ENCODE measurements around the gene STAT3. TPM values are rescaled to one million over a fixed set of nuclear protein-coding genes. Genes with fewer than 3 reads are reported as not detected.

The STAT3 gene
- total and polyA plus RNA-seq, 2 of the 13 experiments (the other 11 are each of a cell fraction or from before 2014, with no cell fraction given), result 61.8 to 62.4 TPM

GRCh38 chr17:42409523-42410318 is 21.5 kb upstream of the STAT3 start:
- ATAC-seq, result no peak
- POLR2A ChIA-PET, result interaction anchor here (0.5 kb wide), 1 partner anchor 116 kb away, joined by 3 read pairs; no protein-coding TSS in a partner anchor
- no peaks in the 10 kb centered on the region for H4K20me1 ChIP-seq (ENCODE audit: insufficient read depth, low read length)
- no peak overlapping the region for H3K9ac ChIP-seq (ENCODE audit: insufficient read depth, low read depth, low read length)
- no TSS peak for BruUV-seq (replicated peaks)
- no peak overlapping the region for H2AFZ ChIP-seq (ENCODE audit: low read length)
- 0 out of 2 replicates have a peak, but pooled peaks cover 8% of the 10 kb centered on the region for H3K4me1 ChIP-seq (ENCODE audit: insufficient read depth, low read length)
- peaks cover 3% of the 10 kb centered on the region for H3K79me2 ChIP-seq (ENCODE audit: insufficient read depth, low read length)
- H3K36me3 ChIP-seq (replicated peaks in 1 of 2; ENCODE audit: control insufficient read depth in 1 of 2, insufficient read depth in 2 of 2, low read length in 2 of 2), result peaks cover 6 to 8% of the 10 kb centered on the region in 2 experiments; a peak in 4 of 5 replicates
- no peak for FAIRE-seq
- no peak overlapping the region for H3K27ac ChIP-seq (ENCODE audit: extremely low read length, insufficient read depth, low read length)
- H3K4me2 ChIP-seq (ENCODE audit: low read depth, low read length), result no peak overlapping the region
- no peaks in the 10 kb centered on the region for H3K27me3 ChIP-seq (ENCODE audit: control insufficient read depth in 1 of 2, insufficient read depth in 2 of 2, low read length in 2 of 2)
- intact Hi-C loops (cut with micrococcal nuclease; ENCODE audit: unreplicated experiment) (no loop called here), in situ Hi-C loops (cut with HindIII; ENCODE audit: extremely low pct_ligation_motif_present, low pct_unique_long_range_greater_than_20kb) (no loop called here)
- H3K4me3 ChIP-seq (replicated peaks in 1 of 3; ENCODE audit: insufficient read depth in 1 of 3, low read depth in 2 of 3, low read length in 3 of 3), result no peak overlapping the region
- CTCF ChIA-PET (ENCODE audit: low intra/inter-chr PET ratio, low total read pairs), result no interaction called here
- WGBS (ENCODE audit: low lambda C conversion rate), result 54% methylated on average over 5 of the region's 5 CpGs
- no peak for DNase-seq (ENCODE audit: low spot score)
- H3K9me3 ChIP-seq (ENCODE audit: low read length), result no peaks in the 10 kb centered on the region
- no peak for TF ChIP-seq SAFB2 (CRISPR knock-in tag; IDR thresholded peaks at IDR 0.05; ENCODE audit: borderline replicate concordance, low read depth)
- TF ChIP-seq ZNF737 (CRISPR knock-in tag; IDR thresholded peaks at IDR 0.05; ENCODE audit: borderline replicate concordance), result no peak
- no peak for TF ChIP-seq NONO (IDR thresholded peaks at IDR 0.05)
- TF ChIP-seq NONO (CRISPR knock-in tag; conservative IDR thresholded peaks at IDR 0.05), result no peak
- TF ChIP-seq FLYWCH1 (CRISPR knock-in tag; IDR thresholded peaks at IDR 0.05), result no peak
- no peak for TF ChIP-seq ATF1 (CRISPR knock-in tag; IDR thresholded peaks at IDR 0.05)
- no peak for TF ChIP-seq HOXA3 (CRISPR knock-in tag; IDR thresholded peaks at IDR 0.05)
- no peak for TF ChIP-seq RBAK (CRISPR knock-in tag; IDR thresholded peaks at IDR 0.05)
- no peak for TF ChIP-seq TRAFD1 (CRISPR knock-in tag; IDR thresholded peaks at IDR 0.05; ENCODE audit: borderline replicate concordance)
- TF ChIP-seq RERE (CRISPR knock-in tag; IDR thresholded peaks at IDR 0.05; ENCODE audit: low read depth), result no peak
